Effector CD8-positive, alpha-beta T cell (primary cell): Measurements from ENCODE around the gene PHYKPL.

Experiments used
- DNase-seq: peaks from one replicate; lab custom pipeline; 2025; lab: John Stamatoyannopoulos, UW

PHYKPL gene

DNA sequence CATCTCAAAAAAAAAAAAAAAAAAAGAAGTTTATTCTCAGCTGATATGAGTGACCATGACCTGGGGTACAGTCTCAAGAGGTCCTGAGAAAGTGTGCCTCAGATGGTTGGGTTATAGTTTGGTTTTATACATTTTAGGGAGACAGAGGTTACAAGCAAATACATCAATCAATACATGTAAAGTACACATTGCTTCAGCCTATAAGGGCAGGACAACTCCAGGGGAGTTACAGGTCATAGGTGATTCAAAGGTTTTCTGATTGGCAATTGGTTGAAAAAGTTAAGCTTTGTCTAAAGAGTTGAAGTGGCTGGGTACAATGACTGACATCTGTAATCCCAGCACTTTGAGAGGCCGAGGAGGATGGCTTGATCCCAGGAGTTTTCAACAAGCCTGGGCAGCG lies 43.2 kb downstream of the PHYKPL start:
- no peak for DNase-seq

DNA sequence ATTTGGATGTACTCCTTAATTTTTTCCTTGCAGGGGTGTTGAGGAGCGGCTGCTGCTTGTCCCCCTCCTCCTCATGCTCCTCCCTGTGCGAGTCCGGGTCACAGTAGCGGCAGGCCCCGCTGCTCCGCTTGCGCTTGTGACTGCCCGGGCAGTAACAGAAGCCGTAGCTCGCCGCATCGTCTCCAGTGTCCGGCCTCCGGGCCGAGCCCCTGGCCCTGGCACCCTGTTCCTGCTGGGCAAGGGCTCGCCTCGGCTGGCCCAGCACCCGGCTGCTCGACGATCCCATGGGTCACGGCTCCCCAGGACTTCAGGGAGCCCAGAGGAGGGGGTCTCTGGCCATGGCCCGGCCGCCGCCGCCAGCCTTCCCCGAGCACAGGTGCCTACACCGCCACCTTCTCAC lies 45.6 kb downstream of the PHYKPL start, which contains the start of gene GMCL2:
Gene GMCL2 (minus strand): TSS at position 358 of the 400 bp plus-strand sequence. CDS start 72 bp downstream, at position 286.
- DNase-seq: no peak

DNA sequence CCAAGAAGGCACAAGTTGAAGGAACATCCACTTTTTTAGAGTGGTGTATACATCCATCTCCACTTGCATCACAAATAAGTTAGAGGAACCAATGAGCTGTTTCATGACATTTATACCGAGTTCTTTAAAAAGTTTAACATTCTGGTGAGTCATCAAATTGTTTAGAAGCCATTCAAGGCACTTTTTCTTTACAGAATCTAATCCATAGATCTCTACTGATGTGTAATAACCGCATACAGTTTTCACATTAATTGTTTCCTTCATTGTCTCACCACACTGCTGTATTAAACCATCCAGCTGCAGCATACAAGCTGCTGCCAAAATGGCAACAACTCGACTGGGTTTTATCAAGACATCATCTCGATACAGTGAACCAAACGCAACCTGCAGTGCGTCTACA lies 46.2 kb downstream of the PHYKPL start:
- no peak for DNase-seq

GRCh38 chr5:178182158-178182876 lies 50.3 kb downstream of the PHYKPL start:
- DNase-seq: no peak

DNA sequence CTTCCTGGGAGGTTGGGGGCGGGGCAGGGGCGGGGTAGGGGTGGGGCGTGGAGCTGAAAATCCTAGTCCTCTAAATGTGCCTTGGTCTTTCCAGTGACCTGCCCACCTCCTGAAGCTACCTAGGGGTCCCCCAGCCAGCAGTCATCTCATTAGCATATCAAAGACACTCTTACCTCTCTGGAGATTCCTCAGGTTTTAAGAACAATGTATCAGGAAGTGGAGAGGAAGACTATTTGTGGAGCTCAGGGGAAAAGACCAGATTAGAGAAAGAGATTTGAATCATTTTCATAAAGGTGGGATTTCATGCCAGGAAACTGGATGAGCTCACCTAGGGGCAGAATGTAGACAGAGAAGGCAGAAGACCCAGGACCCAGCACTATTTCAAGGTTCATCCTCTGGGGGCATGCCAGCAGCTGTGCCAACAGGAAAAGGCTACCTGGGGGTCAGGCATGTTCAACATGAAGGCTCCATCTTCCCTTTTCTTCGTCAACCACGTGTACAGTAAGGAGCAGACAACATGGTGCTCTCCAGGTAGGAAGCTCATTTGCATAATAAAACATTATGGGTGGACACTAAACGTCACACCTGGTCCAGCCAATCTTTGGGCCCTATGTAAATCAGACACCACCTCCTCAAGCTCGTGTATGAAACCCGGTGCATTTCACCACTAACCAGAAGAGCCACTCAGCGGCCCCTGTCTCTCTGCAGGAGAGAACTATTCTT lies 52.3 kb downstream of the PHYKPL start:
- no peak for DNase-seq

DNA sequence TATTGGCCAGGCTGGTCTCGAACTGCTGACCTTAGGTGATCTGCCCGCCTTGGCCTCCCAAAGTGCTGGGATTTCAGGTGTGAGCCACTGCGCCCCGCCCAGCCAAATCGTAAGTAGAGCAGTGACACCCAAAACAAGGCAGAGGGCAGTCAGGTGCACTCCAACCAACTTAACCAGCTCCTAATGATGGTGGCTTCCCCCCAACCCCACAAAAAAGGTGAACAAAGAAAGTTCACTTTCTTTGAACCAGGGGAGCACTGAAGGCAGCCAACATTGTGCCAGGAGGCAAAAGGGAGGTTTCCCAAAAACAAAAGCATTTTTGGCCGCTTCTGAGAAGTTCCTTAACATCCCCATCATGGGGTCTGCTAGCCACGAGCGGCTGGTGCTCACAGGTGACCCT lies 55.0 kb downstream of the PHYKPL start:
- DNase-seq: no peak

DNA sequence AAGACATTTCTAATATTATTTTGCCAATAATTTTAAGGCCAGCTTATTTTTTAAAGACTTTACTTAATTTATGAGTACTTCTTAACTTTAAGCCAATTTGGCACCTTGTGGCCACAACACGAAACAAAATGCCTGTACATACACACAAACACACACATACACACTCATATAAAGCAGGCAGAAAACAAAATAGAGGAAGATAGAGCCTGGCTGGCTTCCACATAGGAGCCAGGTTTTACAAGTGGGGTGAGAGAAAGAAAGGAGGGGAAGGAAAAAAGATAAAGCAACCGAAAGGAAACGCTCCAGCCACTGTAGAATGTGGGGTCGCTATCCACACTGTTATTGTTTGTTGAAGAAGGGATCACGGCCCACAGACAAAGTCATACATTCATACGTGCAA lies 55.8 kb downstream of the PHYKPL start:
- DNase-seq: no peak

DNA sequence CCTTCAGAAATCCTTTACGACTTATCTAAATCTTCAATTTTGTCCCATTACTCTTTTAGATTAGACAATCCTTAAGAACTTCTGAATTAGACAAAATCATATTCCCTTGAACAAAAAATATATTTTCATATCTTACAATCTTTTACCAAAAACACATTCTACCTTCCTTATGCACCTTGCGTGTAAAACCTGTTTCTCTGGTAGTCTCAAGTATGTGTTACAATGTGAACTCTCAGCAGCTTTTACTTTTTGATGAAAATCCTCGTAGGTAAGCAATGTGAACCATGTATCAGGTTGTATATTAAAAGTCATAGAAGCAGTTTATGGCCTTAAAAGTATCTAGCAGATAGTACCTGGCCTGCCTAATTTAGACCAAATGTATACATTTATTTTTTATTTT lies 58.1 kb downstream of the PHYKPL start:
- DNase-seq: no peak

GRCh38 chr5:178170455-178170854 lies 62.1 kb downstream of the PHYKPL start:
- no peak for DNase-seq

GRCh38 chr5:178165581-178165980 lies 67.0 kb downstream of the PHYKPL start:
- no peak for DNase-seq

DNA sequence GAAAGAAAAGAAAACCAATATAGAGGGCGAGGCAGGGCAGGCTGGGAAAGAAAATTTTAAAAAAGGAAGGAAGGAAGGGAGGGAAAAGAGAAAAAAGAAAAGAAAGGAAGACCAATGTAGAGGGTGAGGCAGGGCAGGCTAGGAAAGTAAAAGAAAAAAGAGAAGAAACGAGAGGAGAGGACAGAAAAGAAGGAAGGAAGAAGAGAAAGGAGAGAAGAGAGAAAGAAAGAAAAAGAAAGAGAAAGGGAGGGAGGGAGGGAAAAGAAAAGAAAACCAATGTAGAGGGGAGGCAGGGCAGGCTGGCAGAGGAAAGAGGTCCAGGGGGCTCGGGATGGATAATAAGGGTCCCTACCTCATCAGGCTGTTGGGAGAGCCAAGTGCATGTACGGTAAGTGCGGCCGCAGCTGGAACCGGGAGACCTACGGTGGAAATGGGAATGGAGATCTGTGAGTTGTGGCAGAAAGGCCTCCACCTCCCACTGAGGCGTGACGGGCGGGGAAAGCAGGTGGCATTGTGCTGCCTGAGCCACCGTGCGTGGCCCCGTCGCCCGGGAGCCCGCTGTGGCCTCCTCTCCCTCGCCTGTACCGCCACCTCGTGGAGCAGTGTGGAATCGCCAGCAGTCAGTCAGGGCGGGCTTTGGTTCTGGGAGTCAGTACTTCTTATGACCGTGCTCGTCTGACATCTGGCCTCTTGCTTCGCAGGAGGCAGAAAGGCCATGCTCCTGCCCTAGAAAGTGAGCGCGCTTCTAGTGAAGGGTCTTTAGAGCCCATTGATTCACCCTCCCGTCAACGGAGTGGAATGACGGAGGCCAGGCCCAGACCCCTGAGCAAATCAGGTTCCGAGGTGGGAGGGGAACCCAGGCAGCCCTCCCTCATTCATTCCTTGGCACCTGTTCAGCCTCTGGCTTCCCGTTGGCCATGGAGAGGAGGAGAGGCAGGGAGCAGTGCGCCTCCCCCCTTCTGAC lies 68.5 kb downstream of the PHYKPL start:
- DNase-seq: peak; percentile 91

DNA sequence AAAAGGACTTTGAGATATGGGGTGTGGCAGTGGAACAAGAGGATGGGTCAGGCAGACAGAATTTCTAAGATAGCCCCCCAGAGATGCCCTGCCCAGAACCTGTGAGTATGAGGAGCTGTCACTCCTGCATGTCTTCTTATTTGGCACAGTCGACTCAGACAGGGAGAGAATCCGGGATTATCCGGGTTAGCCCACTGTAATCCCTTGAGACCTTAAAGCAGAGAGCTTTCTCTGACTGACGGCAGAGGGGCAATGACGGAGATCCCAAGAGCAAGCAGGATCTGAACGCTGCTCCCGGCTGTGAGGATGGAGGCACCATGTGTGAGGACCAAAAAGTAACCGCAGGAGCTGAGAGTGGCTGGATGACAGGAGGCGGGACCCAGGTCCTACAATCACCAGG lies 70.1 kb downstream of the PHYKPL start:
- no peak for DNase-seq

GRCh38 chr5:178160176-178160575 lies 72.4 kb downstream of the PHYKPL start:
- DNase-seq: no peak
